ENCODE results near the gene PHYKPL. TPM values are rescaled to one million over a fixed set of nuclear protein-coding genes. Genes with fewer than 3 reads are reported as not detected.
A peak's percentile ranks its signal among the peaks of the same experiment; 100 is the strongest.

The PHYKPL gene
- total and polyA plus RNA-seq, 2 of the 13 experiments (the other 11 are each of a cell fraction or from before 2014, with no cell fraction given): 18.0 to 78.6 TPM

DNA sequence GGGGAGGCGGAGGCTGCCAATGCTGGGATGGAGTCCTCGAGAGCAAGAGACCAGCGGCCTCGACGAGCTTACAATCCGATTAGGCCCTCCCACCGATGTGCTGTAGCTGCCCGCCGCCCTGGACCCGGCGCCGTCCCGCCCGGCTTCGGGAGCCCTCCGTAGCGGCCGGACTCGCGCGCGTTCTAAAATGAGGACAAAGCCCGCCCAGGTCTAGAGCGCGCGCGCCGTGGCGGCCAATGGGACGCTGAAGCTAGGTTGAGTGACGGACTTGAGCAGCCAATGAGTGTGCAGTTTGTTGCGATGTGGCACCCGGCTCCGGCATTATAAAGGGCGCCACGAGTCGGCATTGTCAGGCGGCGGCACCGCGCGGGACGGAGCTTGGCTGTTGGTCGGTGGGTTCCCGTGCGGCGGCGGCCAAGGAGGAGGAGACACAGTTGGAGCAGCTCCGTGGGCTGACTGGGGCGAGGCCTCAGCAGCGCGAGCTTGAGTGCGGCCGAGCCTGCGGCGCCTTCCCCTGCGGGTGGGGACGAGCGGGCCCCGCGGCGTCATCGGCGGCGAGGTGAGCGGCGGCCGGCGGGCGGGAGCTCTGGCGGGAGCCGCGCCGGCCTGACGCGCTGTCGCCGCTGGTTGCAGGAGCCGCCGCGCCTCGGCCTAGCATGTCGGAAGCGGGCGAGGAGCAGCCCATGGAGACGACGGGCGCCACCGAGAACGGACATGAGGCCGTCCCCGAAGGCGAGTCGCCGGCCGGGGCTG, 28.2 kb downstream of the PHYKPL start, which contains the start of gene HNRNPAB (continued):
- TF ChIP-seq MEIS2 (CRISPR knock-in tag; IDR thresholded peaks at IDR 0.05): peak; percentile 83
- TF ChIP-seq ATAD3A (CRISPR knock-in tag; IDR thresholded peaks at IDR 0.05): no peak; the same call in 1 of the 2 replicates
- TF ChIP-seq, protein P1, sequence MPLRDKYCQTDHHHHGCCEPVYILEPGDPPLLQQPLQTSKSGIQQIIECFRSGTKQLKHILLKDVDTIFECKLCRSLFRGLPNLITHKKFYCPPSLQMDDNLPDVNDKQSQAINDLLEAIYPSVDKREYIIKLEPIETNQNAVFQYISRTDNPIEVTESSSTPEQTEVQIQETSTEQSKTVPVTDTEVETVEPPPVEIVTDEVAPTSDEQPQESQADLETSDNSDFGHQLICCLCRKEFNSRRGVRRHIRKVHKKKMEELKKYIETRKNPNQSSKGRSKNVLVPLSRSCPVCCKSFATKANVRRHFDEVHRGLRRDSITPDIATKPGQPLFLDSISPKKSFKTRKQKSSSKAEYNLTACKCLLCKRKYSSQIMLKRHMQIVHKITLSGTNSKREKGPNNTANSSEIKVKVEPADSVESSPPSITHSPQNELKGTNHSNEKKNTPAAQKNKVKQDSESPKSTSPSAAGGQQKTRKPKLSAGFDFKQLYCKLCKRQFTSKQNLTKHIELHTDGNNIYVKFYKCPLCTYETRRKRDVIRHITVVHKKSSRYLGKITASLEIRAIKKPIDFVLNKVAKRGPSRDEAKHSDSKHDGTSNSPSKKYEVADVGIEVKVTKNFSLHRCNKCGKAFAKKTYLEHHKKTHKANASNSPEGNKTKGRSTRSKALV (CRISPR knock-in tag; IDR thresholded peaks at IDR 0.05): peak; percentile 87
- TF ChIP-seq NONO (IDR thresholded peaks at IDR 0.05): no peak
- peak; percentile 94 for TF ChIP-seq NONO (CRISPR knock-in tag; conservative IDR thresholded peaks at IDR 0.05)
- peak; percentile 81 for TF ChIP-seq ATF7-NPFF (CRISPR knock-in tag; IDR thresholded peaks at IDR 0.05; ENCODE audit: low read depth)
- TF ChIP-seq THAP11 (CRISPR knock-in tag; IDR thresholded peaks at IDR 0.05): peak; percentile 86
- peak; percentile 72 for TF ChIP-seq HNRNPLL (IDR thresholded peaks at IDR 0.05; ENCODE audit: low read depth, low read length, poor library complexity, severe bottlenecking)
- TF ChIP-seq ZMAT3 (CRISPR knock-in tag; conservative IDR thresholded peaks at IDR 0.05): 0 out of 2 replicates have a peak, but pooled peaks have one; percentile 16
- TF ChIP-seq CREB1 (IDR thresholded peaks at IDR 0.05): peak; percentile 61; the same call in 1 of the 2 replicates
- no peak; the same call in 1 of the 2 replicates for TF ChIP-seq CREB1 (CRISPR knock-in tag; IDR thresholded peaks at IDR 0.05)
- no peak; the same call in 1 of the 2 replicates for TF ChIP-seq TBP (CRISPR knock-in tag; IDR thresholded peaks at IDR 0.05)
- 0 out of 2 replicates have a peak, but pooled peaks have one; percentile 48 for TF ChIP-seq ZNF550 (CRISPR knock-in tag; IDR thresholded peaks at IDR 0.05; ENCODE audit: borderline replicate concordance)
- peak; percentile 81; the same call in 1 of the 2 replicates for TF ChIP-seq KAT8 (CRISPR knock-in tag; IDR thresholded peaks at IDR 0.05)
- peak; percentile 74 for TF ChIP-seq HIVEP1 (CRISPR knock-in tag; IDR thresholded peaks at IDR 0.05)
- peak; percentile 62; the same call in 1 of the 2 replicates for TF ChIP-seq ELF1 (CRISPR knock-in tag; IDR thresholded peaks at IDR 0.05)
- TF ChIP-seq, protein P2, sequence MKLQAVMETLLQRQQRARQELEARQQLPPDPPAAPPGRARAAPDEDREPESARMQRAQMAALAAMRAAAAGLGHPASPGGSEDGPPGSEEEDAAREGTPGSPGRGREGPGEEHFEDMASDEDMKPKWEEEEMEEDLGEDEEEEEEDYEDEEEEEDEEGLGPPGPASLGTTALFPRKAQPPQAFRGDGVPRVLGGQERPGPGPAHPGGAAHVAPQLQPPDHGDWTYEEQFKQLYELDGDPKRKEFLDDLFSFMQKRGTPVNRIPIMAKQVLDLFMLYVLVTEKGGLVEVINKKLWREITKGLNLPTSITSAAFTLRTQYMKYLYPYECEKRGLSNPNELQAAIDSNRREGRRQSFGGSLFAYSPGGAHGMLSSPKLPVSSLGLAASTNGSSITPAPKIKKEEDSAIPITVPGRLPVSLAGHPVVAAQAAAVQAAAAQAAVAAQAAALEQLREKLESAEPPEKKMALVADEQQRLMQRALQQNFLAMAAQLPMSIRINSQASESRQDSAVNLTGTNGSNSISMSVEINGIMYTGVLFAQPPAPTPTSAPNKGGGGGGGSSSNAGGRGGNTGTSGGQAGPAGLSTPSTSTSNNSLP (IDR thresholded peaks at IDR 0.05; ENCODE audit: low read depth, low read length): no peak
- peak; percentile 85 for TF ChIP-seq TOPORS (CRISPR knock-in tag; IDR thresholded peaks at IDR 0.05)
- TF ChIP-seq HNRNPUL1 (IDR thresholded peaks at IDR 0.05; ENCODE audit: low read depth, low read length): peak; percentile 57; the same call in 1 of the 2 replicates
- TF ChIP-seq ZNF572 (CRISPR knock-in tag; IDR thresholded peaks at IDR 0.05): peak; percentile 68; the same call in 1 of the 2 replicates
- TF ChIP-seq, protein P3, sequence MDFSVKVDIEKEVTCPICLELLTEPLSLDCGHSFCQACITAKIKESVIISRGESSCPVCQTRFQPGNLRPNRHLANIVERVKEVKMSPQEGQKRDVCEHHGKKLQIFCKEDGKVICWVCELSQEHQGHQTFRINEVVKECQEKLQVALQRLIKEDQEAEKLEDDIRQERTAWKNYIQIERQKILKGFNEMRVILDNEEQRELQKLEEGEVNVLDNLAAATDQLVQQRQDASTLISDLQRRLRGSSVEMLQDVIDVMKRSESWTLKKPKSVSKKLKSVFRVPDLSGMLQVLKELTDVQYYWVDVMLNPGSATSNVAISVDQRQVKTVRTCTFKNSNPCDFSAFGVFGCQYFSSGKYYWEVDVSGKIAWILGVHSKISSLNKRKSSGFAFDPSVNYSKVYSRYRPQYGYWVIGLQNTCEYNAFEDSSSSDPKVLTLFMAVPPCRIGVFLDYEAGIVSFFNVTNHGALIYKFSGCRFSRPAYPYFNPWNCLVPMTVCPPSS (IDR thresholded peaks at IDR 0.05): no peak
- TF ChIP-seq NFIC (IDR thresholded peaks at IDR 0.05; ENCODE audit: low read length): no peak
- no peak for TF ChIP-seq ADNP (CRISPR knock-in tag; IDR thresholded peaks at IDR 0.05)
- TF ChIP-seq ZNF652 (CRISPR knock-in tag; IDR thresholded peaks at IDR 0.05; ENCODE audit: borderline replicate concordance, low read depth): no peak
- peak; percentile 42; the same call in 1 of the 2 replicates for TF ChIP-seq ZNF160 (CRISPR knock-in tag; IDR thresholded peaks at IDR 0.05)
